Heart left ventricle (tissue), 13 donors: ENCODE measurements around the gene SYK.
A peak's percentile ranks its signal among the peaks of the same experiment; 100 is the strongest.

Source experiments
- POLR2A ChIP-seq, 2 donors: fragments of 450-650 bp; IDR thresholded peaks; one replicate each; pipeline ENCODE4 v1.6.1; 2017; ENCODE audit warnings: antibody characterized with exemption in 2 of 2, mild to moderate bottlenecking in 2 of 2, moderate library complexity in 2 of 2
- TF ChIP-seq, protein P1 (sequence below), 12 donors: fragments of 200-600 bp; sonication (generic) in 4 of 12; IDR thresholded peaks; one replicate each; pipeline versions ENCODE4 v1.5.0 to v1.8.0; 2018 to 2022; ENCODE audit warnings: antibody characterized with exemption in 12 of 12, mild to moderate bottlenecking in 5 of 12
- donor health status: ischemic (EF 13 %, LVEDD 7.1; RV severe dilation, severe dysfunction).
- donor health status: DM: no; HTN: yes; CAD: no.
- donor health status: DM: no; HTN: no; CAD: no.
- donor health status: ischemic (EF 25% LVEDD 6.9; RV normal size, moderate dysfunction).
- donor health status: ischemic (EF 25% LVEDD 5.7; RV mildly dilated, moderate dysfunction).
- donor health status: ischemic (EF 35%, LVEDD 5.7; RV mildly dilated, moderate dysfunction).
- donor health status: nonischemic (EF 11% LVEDD 7.7; RV severe dilation, severe dysfunction).
- donor health status: DM: yes; HTN: yes; CAD: no.
- donor health status: PGD.
- donor health status: ischemic (EF 29% LVEDD 5.4; RV normal size, mild dysfunction).
- donor health status: nonischemic (EF 23%, LVEDD 6.1; RV moderate dilation, normal function).

DNA sequence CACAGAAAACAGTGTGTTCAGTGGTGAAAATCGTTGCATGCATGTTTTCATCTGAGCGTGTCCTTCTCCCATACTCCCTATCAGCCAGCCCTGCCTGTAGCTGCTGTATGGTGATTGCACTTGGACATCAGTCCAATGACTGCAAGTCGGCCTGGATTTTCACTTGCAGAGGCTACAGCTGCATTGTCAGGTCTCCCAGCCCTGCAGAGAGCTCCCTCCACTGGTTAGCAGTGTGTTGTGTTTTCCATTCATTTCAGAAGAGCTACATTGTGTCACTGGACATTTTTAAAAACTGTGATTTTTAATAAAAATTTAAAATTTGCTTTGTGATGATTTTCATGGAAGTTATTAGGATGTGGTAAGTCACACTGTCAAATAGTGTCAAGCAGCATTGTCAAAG lies 96.6 kb downstream of the SYK start:
- TF ChIP-seq, protein P1, sequence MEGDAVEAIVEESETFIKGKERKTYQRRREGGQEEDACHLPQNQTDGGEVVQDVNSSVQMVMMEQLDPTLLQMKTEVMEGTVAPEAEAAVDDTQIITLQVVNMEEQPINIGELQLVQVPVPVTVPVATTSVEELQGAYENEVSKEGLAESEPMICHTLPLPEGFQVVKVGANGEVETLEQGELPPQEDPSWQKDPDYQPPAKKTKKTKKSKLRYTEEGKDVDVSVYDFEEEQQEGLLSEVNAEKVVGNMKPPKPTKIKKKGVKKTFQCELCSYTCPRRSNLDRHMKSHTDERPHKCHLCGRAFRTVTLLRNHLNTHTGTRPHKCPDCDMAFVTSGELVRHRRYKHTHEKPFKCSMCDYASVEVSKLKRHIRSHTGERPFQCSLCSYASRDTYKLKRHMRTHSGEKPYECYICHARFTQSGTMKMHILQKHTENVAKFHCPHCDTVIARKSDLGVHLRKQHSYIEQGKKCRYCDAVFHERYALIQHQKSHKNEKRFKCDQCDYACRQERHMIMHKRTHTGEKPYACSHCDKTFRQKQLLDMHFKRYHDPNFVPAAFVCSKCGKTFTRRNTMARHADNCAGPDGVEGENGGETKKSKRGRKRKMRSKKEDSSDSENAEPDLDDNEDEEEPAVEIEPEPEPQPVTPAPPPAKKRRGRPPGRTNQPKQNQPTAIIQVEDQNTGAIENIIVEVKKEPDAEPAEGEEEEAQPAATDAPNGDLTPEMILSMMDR (IDR thresholded peaks at IDR 0.05): peak in 4 of 12 donors; percentile 18 to 27 (median 24)
- no peak for TF ChIP-seq POLR2A (IDR thresholded peaks at IDR 0.05)
